Stomach (tissue), 9 donors: ENCODE results near the gene IQGAP2. TPM values are rescaled to one million over a fixed set of nuclear protein-coding genes. Genes with fewer than 3 reads are reported as not detected.

Source experiments
- DNase-seq, 2 donors: peaks; one replicate each; pipeline versions ENCODE4 v3.0.0 to v3.0.0-alpha.2; 2013 to 2019
- H3K27ac ChIP-seq, 5 donors: fragments of 200-600 bp in 4 of 5; sonication (generic) in 4 of 5; one replicate each; pipeline ENCODE4 v1.5.1; 2013 to 2019; ENCODE audit warnings: mild to moderate bottlenecking in 1 of 5, moderate library complexity in 1 of 5
- H3K27me3 ChIP-seq, 3 donors: fragments of 200-600 bp; sonication (generic); one replicate each; pipeline ENCODE4 v1.5.1; 2017 to 2019; ENCODE audit warnings: mixed run types in 1 of 3
- H3K36me3 ChIP-seq, 4 donors: fragments of 200-600 bp; sonication (generic); 1 replicate in 3 of 4; 2 replicates in 1 of 4; pipeline ENCODE4 v1.5.1; 2016 to 2019
- H3K4me1 ChIP-seq, 4 donors: fragments of 200-600 bp; sonication (generic); one replicate each; pipeline ENCODE4 v1.5.1; 2016 to 2019
- H3K4me3 ChIP-seq, 4 donors: fragments of 200-600 bp; sonication (generic) in 3 of 4; one replicate each; pipeline ENCODE4 v1.5.1; 2016 to 2019; ENCODE audit warnings: mild to moderate bottlenecking in 1 of 4
- H3K9me3 ChIP-seq, 4 donors: fragments of 200-600 bp; sonication (generic); one replicate each; pipeline ENCODE4 v1.5.1; 2016 to 2019
- CTCF ChIP-seq, 7 experiments: fragments of 450-650 bp in 4 of 7; fragments of 200-600 bp in 3 of 7; sonication (generic) in 3 of 7; IDR thresholded peaks; one replicate each; pipeline ENCODE4 v1.5.1; 2016 to 2019; ENCODE audit warnings: antibody characterized with exemption in 7 of 7, control low read depth in 2 of 7, mild to moderate bottlenecking in 1 of 7
- EP300 ChIP-seq: sonication (generic); formaldehyde crosslinking; IDR thresholded peaks from one replicate; pipeline ENCODE4 v1.6.1; 2017; ENCODE audit warnings: antibody characterized with exemption
- POLR2A ChIP-seq, 4 donors: fragments of 450-650 bp; IDR thresholded peaks; one replicate each; pipeline ENCODE4 v1.6.1; 2016; ENCODE audit warnings: antibody characterized with exemption in 4 of 4, control low read depth in 2 of 4, mild to moderate bottlenecking in 1 of 4, moderate library complexity in 1 of 4
- POLR2AphosphoS5 ChIP-seq, 3 donors: sonication (generic); formaldehyde crosslinking; IDR thresholded peaks; one replicate each; pipeline ENCODE4 v1.6.1; 2016; ENCODE audit warnings: antibody characterized with exemption in 3 of 3
- WGBS, 5 donors: extraction: QIAGEN DNeasy Blood & Tissue Kit in 3 of 5; methylation state at CpG; one replicate each; pipeline versions ENCODE4 v1.1.5 to v1.1.7; 2013 to 2018; 5-methylcytosine and 5-hydroxymethylcytosine counted together
- intact Hi-C: fragments of 100-400 bp; cut with DNase I; formaldehyde crosslinking; loops from one replicate; pipeline ENCODE4 v1.15.1; 2023; ENCODE audit warnings: low total_unique reads
- polyA plus RNA-seq, 3 donors: library from polyadenylated mRNA; stranded (reverse); fragments of 200-250 nt; gene quantifications; one replicate each; pipeline ENCODE4 v1.2.3, GENCODE V29; 2013
- total RNA-seq, 5 donors: library from RNA; depleted of rRNA; stranded (reverse); fragments of >200 nt; gene quantifications; one replicate each; pipeline versions ENCODE4 v1.1.0 to v1.2.3, GENCODE V29; 2014 to 2016
- donor health status: healthy with polysubstance abuse.
- donor health status: Bipolar disorder and iron deficiency.
- donor health status: healthy.

The IQGAP2 gene
- total and polyA plus RNA-seq, 8 donors: 11.5 to 122 (median 42.1) TPM

- WGBS, 5 donors: 93 to 100% (median 98%) methylated on average over 2 of the region's 2 CpGs
- H3K36me3 ChIP-seq: no peaks in the 10 kb centered on the region
- peaks cover 20 to 67% (median 40%) of the 10 kb centered on the region in 4 donors for H3K4me1 ChIP-seq
- intact Hi-C loops: no loop called here
- no peaks in the 10 kb centered on the region for H3K27me3 ChIP-seq
- no peak for DNase-seq
- TF ChIP-seq CTCF (IDR thresholded peaks at IDR 0.05) (no peak), POLR2A (IDR thresholded peaks at IDR 0.05) (no peak), POLR2AphosphoS5 (IDR thresholded peaks at IDR 0.05) (no peak), EP300 (no peak)
- no peak overlapping the region for H3K4me3 ChIP-seq
- H3K27ac ChIP-seq: peak overlapping the region in 2 of 5 donors; percentile 70 to 87
- H3K9me3 ChIP-seq: no peaks in the 10 kb centered on the region
These were observed 69.9 kb downstream of the IQGAP2 start for GRCh38 chr5:76473009-76473336.

GRCh38 chr5:76473661-76474060 is 70.6 kb downstream of the IQGAP2 start:
- peak overlapping the region in 1 of 5 donors; percentile 87 for H3K27ac ChIP-seq
- TF ChIP-seq POLR2AphosphoS5 (IDR thresholded peaks at IDR 0.05): no peak
- no peak for TF ChIP-seq POLR2A (IDR thresholded peaks at IDR 0.05)
- TF ChIP-seq EP300: no peak
- no peak for TF ChIP-seq CTCF (IDR thresholded peaks at IDR 0.05)
- 73 to 88% (median 81%) methylated on average over 3 of the region's 3 CpGs for WGBS, 5 donors
- H3K4me1 ChIP-seq: peaks cover 20 to 74% (median 41%) of the 10 kb centered on the region in 4 donors
- intact Hi-C loops: no loop called here
- no peak overlapping the region for H3K4me3 ChIP-seq
- DNase-seq: peak in 1 of 2 donors; percentile 58
- H3K36me3 ChIP-seq: no peaks in the 10 kb centered on the region
- no peaks in the 10 kb centered on the region for H3K9me3 ChIP-seq
- no peaks in the 10 kb centered on the region for H3K27me3 ChIP-seq

- H3K36me3 ChIP-seq: no peaks in the 10 kb centered on the region
- TF ChIP-seq EP300: no peak
- TF ChIP-seq CTCF (IDR thresholded peaks at IDR 0.05): no peak
- no peak for TF ChIP-seq POLR2AphosphoS5 (IDR thresholded peaks at IDR 0.05)
- H3K4me3 ChIP-seq: no peak overlapping the region
- H3K9me3 ChIP-seq: no peaks in the 10 kb centered on the region
- DNase-seq: no peak
- peak overlapping the region; percentile 72 to 87 (median 78) for H3K27ac ChIP-seq
- H3K27me3 ChIP-seq: no peaks in the 10 kb centered on the region
- intact Hi-C loops: no loop called here
- WGBS, 5 donors: 59 to 77% (median 65%) methylated on average over 2 of the region's 2 CpGs
- H3K4me1 ChIP-seq: peaks cover 25 to 81% (median 46%) of the 10 kb centered on the region in 4 donors
These were observed 71.3 kb downstream of the IQGAP2 start for GRCh38 chr5:76474377-76474776.

GRCh38 chr5:76475385-76475784 is 72.3 kb downstream of the IQGAP2 start:
- Histone ChIP-seq H3K9me3 (no peaks in the 10 kb centered on the region), H3K36me3 (no peaks in the 10 kb centered on the region), H3K4me3 (no peak overlapping the region), H3K4me1 (peaks cover 23 to 89% (median 49%) of the 10 kb centered on the region in 4 donors), H3K27ac (peak overlapping the region; percentile 72 to 87 (median 78)), H3K27me3 (no peaks in the 10 kb centered on the region)
- intact Hi-C loops: no loop called here
- peak in 1 of 2 donors; percentile 55 for DNase-seq
- 47 to 74% (median 53%) methylated on average over 3 of the region's 3 CpGs for WGBS, 5 donors
- TF ChIP-seq POLR2AphosphoS5 (IDR thresholded peaks at IDR 0.05) (no peak), EP300 (no peak), POLR2A (IDR thresholded peaks at IDR 0.05) (no peak), CTCF (IDR thresholded peaks at IDR 0.05) (no peak)
